Lower leg skin (tissue), 4 donors: ENCODE results near the gene LRSAM1. TPM values are rescaled to one million over a fixed set of nuclear protein-coding genes. Genes with fewer than 3 reads are reported as not detected.
A peak's percentile ranks its signal among the peaks of the same experiment; 100 is the strongest.

Source experiments
- DNase-seq, 2 donors: peaks; one replicate each; pipeline ENCODE4 v3.0.0-alpha.2; 2019; ENCODE audit warnings: low spot score in 2 of 2
- H3K4me3 ChIP-seq: fragments of 200-600 bp; sonication (generic); 2 replicates; pipeline ENCODE4 v1.5.1; 2017; ENCODE audit warnings: mild to moderate bottlenecking, low read depth; ENCODE audit not compliant: poor library complexity, severe bottlenecking
- POLR2A ChIP-seq, 2 donors: fragments of 450-650 bp; IDR thresholded peaks; one replicate each; pipeline ENCODE4 v1.6.1; 2016 to 2017; ENCODE audit warnings: antibody characterized with exemption in 2 of 2, mild to moderate bottlenecking in 1 of 2, moderate library complexity in 1 of 2
- WGBS, 2 donors: methylation state at CpG; one replicate each; pipeline ENCODE4 v1.1.5; 2018; 5-methylcytosine and 5-hydroxymethylcytosine counted together
- intact Hi-C: fragments of 100-400 bp; cut with DNase I; formaldehyde crosslinking; loops from one replicate; pipeline ENCODE4 v1.15.0; 2023; ENCODE audit warnings: low total_unique reads
- total RNA-seq, 4 donors: library from RNA; depleted of rRNA; stranded (reverse); fragments of >200 nt; gene quantifications; one replicate each; pipeline ENCODE4 v1.1.0, GENCODE V29; 2016
- TF ChIP-seq, protein P1 (sequence below), 3 donors: fragments of 450-650 bp; IDR thresholded peaks; one replicate each; pipeline ENCODE4 v1.5.1; 2016; ENCODE audit warnings: antibody characterized with exemption in 3 of 3, mild to moderate bottlenecking in 3 of 3, moderate library complexity in 2 of 3

The LRSAM1 gene
- total RNA-seq, 4 donors from 2014 or later: 37.9 to 47.9 (median 41.9) TPM

DNA sequence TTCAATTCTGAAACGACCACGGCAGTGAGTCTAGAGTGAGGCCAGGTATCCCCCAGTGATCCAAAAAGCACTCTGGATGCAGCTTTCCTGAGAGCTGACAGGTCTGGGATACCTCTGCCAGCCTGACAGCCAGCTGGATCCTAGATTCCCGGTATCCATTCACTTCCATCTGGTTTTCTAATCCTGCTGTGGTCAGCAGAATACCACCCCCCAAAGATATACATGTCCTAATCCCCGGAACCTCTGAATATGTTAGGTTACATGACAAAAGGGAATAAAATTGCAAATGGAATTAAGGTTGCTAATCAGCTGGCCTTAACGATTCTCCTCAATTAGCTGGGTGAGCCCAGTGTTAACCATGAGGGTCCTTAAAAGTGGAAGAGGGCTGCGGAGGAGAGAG, 28.5 kb upstream of the LRSAM1 start:
- intact Hi-C loops: no loop called here
- 63% methylated on average over 6 of the region's 6 CpGs for WGBS, 2 donors
- TF ChIP-seq, protein P1, sequence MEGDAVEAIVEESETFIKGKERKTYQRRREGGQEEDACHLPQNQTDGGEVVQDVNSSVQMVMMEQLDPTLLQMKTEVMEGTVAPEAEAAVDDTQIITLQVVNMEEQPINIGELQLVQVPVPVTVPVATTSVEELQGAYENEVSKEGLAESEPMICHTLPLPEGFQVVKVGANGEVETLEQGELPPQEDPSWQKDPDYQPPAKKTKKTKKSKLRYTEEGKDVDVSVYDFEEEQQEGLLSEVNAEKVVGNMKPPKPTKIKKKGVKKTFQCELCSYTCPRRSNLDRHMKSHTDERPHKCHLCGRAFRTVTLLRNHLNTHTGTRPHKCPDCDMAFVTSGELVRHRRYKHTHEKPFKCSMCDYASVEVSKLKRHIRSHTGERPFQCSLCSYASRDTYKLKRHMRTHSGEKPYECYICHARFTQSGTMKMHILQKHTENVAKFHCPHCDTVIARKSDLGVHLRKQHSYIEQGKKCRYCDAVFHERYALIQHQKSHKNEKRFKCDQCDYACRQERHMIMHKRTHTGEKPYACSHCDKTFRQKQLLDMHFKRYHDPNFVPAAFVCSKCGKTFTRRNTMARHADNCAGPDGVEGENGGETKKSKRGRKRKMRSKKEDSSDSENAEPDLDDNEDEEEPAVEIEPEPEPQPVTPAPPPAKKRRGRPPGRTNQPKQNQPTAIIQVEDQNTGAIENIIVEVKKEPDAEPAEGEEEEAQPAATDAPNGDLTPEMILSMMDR (IDR thresholded peaks at IDR 0.05): no peak
- no peak for TF ChIP-seq POLR2A (IDR thresholded peaks at IDR 0.05)

DNA sequence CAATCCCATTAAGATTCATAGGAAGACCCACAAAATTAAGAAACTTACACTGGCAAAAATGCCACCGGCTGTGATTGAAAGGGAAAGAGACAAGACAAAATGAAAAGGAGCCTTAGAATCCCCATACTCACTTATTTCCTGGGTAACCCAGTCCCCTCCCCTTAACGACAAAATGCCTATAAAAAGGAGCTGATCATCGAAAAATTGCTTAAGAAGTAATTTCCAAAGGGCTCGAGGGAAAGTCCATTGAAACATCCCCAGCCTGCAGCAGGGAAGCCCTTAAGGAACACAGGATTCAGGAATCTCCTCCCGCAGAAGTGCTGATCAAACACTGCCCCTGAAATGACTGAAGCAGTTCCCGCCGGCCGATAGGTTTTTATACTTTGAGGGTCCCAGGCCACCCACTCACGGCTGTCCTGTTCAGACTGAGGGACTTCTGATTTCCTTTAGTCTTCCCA, 27.8 kb upstream of the LRSAM1 start:
- H3K4me3 ChIP-seq: peak overlapping the region; percentile 86
- WGBS, 2 donors: 1% methylated on average over 9 of the region's 9 CpGs
- DNase-seq: no peak
- intact Hi-C loops: no loop called here
- TF ChIP-seq, protein P1 (IDR thresholded peaks at IDR 0.05): no peak
- no peak for TF ChIP-seq POLR2A (IDR thresholded peaks at IDR 0.05)

More for the DNA sequence above, 28.5 kb upstream of the LRSAM1 start:
- H3K4me3 ChIP-seq: no peak overlapping the region
- DNase-seq: no peak

DNA sequence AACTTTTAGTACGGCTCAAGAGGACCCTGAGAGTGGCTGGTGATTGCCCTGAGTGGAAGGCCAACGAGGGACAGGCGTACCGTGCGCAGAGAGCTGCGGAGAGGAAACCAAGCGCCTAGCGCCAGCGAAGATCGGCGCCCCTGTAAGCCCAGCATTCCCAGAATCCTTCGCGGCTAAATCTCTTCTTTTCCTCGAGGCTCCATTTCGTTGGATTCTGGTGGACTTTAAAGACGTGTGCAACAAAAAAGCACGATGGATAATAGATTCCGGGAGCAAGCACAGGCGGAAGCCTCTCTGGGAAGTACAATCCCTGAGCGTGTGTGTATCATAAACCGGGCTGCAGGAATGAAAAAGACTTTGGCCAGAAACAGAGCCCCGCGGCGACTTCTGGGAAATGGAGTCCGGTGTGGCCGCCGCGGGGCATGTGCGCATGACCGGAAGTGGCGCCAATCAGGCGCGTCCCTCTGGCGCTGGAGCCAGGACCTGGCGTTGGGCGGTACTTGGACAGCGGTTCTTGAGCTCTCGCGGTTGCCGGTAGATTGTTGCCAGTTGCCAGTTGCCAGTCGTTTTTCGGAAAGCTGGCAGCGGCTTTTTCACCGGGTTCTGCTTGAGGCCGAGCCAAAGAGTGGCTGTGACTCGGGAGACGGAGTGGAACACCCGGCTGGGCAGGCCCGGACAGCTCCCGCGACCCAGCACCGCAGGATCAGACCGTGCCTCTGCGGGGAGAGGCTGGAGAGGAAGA, 27.2 kb upstream of the LRSAM1 start, which contains the start of gene ZNF79:
ZNF79 (plus strand) TSS at position 449 of the 742 bp plus-strand sequence. CDS start 406 bp downstream, outside the sequence.
- TF ChIP-seq POLR2A (IDR thresholded peaks at IDR 0.05): no peak
- TF ChIP-seq, protein P1 (IDR thresholded peaks at IDR 0.05): no peak
- intact Hi-C loops: no loop called here
- peak within 1 kb of the TSS; percentile 86 for H3K4me3 ChIP-seq
- peak; percentile 92 to 99 for DNase-seq
- WGBS, 2 donors: 0% methylated on average over 54 of the region's 54 CpGs

DNA sequence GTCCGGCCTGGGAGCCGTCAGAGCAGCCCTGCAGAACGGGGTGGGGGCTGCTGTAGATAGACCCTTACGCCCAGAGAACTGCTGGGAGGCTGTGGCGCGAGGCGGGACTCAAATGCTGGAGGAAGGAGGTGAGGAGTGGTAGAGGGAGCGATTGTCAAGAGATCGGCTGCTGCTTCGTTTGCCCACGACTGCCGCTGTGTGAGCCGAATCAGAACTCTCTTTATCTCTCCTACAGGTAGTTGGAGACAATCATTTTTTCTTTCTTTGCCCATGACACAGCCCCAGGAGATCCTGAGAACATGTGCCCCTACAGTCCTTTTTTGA, 26.7 kb upstream of the LRSAM1 start:
- 0 to 1% methylated on average over 13 of the region's 13 CpGs for WGBS, 2 donors
- TF ChIP-seq POLR2A (IDR thresholded peaks at IDR 0.05): no peak
- TF ChIP-seq, protein P1 (IDR thresholded peaks at IDR 0.05): no peak
- intact Hi-C loops: no loop called here
- no peak for DNase-seq
- H3K4me3 ChIP-seq: peak overlapping the region; percentile 86

DNA sequence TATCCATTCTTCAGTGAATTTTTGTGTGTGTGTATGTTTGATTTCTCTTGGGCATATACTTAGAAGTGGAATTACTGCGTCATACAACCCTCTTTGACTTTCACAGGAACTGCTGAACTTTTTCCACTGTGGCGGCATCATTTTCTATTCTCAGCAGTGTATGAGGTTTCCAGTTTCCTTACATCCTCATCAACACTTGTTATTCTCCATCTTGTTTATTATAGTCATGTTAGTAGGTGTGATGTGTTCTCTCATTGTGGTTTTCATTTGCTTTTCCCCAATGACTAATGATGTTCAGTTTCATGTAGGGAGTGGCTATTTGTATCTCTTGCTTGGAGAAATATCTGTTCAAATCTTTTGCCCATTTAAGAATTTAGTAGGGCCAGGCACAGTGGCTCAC, 24.6 kb upstream of the LRSAM1 start:
- TF ChIP-seq POLR2A (IDR thresholded peaks at IDR 0.05): no peak
- TF ChIP-seq, protein P1 (IDR thresholded peaks at IDR 0.05): no peak
- WGBS, 2 donors: 90 to 93% methylated on average over 2 of the region's 2 CpGs
- intact Hi-C loops: no loop called here
- no peak for DNase-seq
- H3K4me3 ChIP-seq: no peak overlapping the region
